Activated naive CD8-positive, alpha-beta T cell treated with anti-CD3 and anti-CD28 coated beads, Interleukin-2, amount 50 U/mL, for 24 hours (primary cell): Measurements from ENCODE around the gene RCOR1.

ENCODE experiments used
- ATAC-seq: fragments of 150-1000 bp; cut with Tn5 transposase; one replicate; pipeline ENCODE4 v1.10.0; 2021
- DNase-seq: peaks from one replicate; pipeline ENCODE4 v3.0.0; 2021
- H3K27ac Mint-ChIP-seq: one replicate; pipeline ENCODE4 v1.8.0; 2021; ENCODE audit warnings: mild to moderate bottlenecking, mixed read lengths
- H3K27me3 Mint-ChIP-seq: one replicate; pipeline ENCODE4 v1.8.0; 2021; ENCODE audit warnings: mixed read lengths
- H3K36me3 Mint-ChIP-seq: one replicate; pipeline ENCODE4 v1.8.0; 2021; ENCODE audit warnings: low read depth, mixed read lengths
- H3K4me1 Mint-ChIP-seq: one replicate; pipeline ENCODE4 v1.8.0; 2021; ENCODE audit warnings: mixed read lengths
- H3K4me3 Mint-ChIP-seq: one replicate; pipeline ENCODE4 v1.8.0; 2021; ENCODE audit warnings: mild to moderate bottlenecking, moderate library complexity, mixed read lengths
- H3K9me3 Mint-ChIP-seq: one replicate; pipeline ENCODE4 v1.8.0; 2021; ENCODE audit warnings: mixed read lengths

The RCOR1 gene

DNA sequence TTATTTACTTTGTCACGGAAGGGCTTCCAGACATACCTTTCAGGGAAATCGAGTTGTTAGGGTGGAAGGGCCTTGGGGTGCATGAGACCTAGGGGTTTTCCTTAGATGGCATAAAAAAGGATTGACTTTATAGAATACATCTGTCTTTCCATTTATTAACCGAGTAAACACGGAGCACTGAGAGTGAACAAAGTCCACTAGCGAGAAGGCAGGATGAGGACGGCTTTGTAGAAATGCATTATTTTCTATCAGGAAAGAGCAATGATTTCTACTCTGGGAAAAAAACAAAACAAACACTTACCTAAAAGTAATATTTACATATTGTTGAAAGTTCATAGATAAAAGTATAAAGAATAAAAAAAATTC lies 91.8 kb downstream of the RCOR1 start:
- Mint-ChIP-seq H3K4me1 (peaks cover 12% of the 10 kb centered on the region), H3K27ac (no peak overlapping the region), H3K27me3 (no peaks in the 10 kb centered on the region), H3K36me3 (peaks cover 9% of the 10 kb centered on the region), H3K9me3 (no peaks in the 10 kb centered on the region), H3K4me3 (no peak overlapping the region)
- no peak for DNase-seq
- ATAC-seq: no peak

DNA sequence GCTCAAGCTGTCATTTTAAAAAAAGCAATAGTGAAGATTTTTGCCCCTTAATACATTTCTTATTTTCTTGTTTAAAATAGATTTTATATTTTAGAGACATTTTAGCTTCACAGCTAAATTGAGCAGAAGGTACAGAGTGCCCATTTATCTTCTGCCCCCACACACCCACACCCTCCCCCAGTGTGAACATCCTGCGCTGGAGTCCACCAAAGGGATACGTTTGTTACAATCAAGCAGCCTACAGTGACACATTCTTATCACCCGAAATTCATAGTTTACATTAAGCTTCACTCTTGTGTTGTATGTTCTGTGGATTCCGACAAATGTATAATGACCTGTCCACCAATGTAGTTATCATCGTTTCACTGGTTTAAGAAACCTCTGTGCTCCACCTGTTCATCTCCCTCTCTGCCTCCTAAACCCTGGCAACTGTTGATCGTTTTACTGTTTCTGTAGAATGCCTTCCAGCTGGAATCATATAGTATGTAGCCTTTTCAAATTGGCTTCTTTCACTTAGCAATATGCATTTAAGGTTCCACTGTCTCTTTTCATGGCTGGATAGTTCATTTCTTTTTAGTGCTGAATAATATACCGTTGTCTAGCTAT lies 93.8 kb downstream of the RCOR1 start:
- peaks cover 9% of the 10 kb centered on the region for H3K36me3 Mint-ChIP-seq
- H3K27me3 Mint-ChIP-seq: no peaks in the 10 kb centered on the region
- no peak overlapping the region for H3K4me3 Mint-ChIP-seq
- no peaks in the 10 kb centered on the region for H3K9me3 Mint-ChIP-seq
- DNase-seq (no peak), ATAC-seq (no peak)
- no peak overlapping the region for H3K27ac Mint-ChIP-seq
- peaks cover 12% of the 10 kb centered on the region for H3K4me1 Mint-ChIP-seq

DNA sequence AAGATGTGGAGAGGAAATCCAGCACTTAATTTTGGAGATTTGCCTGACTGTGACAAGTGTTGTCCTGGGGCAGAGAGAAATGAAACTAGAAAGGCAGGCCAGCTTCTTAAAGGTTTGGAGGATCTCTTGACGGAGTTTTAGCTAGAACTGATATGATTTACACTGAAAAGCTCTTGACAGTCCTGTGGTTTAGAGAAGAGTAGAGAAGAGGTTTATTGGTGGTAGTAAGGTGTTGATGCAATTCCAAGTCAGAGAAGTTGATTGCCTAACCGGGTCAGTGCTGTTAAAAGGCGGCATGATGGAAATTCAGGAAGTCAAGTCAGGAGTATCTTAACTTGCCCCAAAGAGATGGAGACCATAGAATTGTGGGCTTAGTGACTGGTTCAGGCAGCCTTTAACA lies 95.8 kb downstream of the RCOR1 start:
- Mint-ChIP-seq H3K4me1 (peaks cover 12% of the 10 kb centered on the region), H3K27ac (no peak overlapping the region)

DNA sequence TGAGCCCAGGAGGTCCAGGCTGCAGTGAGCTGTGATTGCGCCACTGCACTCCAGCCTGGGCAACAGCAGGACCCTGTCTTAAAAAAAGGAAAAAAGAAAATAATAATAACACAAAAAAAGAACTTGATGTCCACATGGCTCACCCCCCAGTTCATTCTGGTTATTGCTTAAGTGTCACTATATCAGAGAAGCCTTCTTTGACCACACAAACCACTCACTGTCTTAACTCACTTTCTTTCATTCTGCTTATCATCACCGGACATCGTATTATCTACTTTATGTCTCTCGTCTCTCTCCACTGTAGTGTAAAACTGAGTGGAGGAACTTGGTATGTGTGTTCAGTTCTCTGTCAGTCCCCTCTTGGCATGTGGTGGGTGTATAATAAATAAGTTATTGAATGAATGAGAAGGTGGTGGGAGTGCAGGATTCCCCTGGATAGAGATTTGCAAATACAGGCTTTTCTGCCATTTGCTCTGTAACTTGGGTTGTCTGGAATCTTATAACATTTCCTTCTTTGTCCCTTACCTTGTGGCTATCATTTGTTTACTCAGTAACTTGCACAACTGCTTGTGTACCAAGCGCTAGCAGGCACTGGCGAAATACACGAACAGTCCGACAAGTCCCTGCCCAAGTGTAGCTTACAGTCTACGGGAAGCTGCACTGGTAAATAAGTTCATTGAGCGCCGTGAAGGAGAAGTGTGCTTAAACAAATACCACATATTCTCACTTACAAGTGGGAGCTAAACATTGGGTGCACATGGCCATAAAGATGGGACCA lies 98.2 kb downstream of the RCOR1 start:
- Mint-ChIP-seq H3K4me3 (no peak overlapping the region), H3K27me3 (no peaks in the 10 kb centered on the region), H3K27ac (no peak overlapping the region), H3K9me3 (no peaks in the 10 kb centered on the region), H3K36me3 (no peaks in the 10 kb centered on the region), H3K4me1 (peaks cover 16% of the 10 kb centered on the region)
- ATAC-seq (no peak), DNase-seq (no peak)

More for the DNA sequence above, 95.8 kb downstream of the RCOR1 start:
- Mint-ChIP-seq H3K36me3 (peaks cover 5% of the 10 kb centered on the region), H3K27me3 (no peaks in the 10 kb centered on the region), H3K4me3 (no peak overlapping the region), H3K9me3 (no peaks in the 10 kb centered on the region)
- no peak for ATAC-seq
- DNase-seq: no peak

DNA sequence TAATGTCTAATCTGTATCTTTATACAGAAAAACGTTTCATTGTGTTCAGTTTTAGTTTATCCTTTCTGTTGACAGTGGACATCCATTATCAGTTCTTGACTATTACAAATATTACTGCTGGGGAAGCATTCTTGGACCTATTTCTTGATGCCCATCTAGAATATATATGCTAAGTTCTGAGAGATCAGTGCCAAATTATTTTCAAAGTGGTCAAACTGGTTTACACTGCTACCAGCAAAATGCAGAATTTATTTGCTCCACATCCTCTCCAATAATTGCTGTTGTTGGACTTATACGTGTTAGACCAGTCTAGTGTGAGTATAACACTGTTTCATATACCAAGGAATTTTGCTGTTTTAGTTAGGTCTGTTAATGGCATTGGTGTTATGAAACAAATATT lies 99.3 kb downstream of the RCOR1 start:
- Mint-ChIP-seq H3K9me3 (no peaks in the 10 kb centered on the region), H3K27ac (no peak overlapping the region), H3K36me3 (no peaks in the 10 kb centered on the region), H3K4me3 (no peak overlapping the region), H3K4me1 (peaks cover 24% of the 10 kb centered on the region), H3K27me3 (no peaks in the 10 kb centered on the region)
- DNase-seq: no peak
- no peak for ATAC-seq

DNA sequence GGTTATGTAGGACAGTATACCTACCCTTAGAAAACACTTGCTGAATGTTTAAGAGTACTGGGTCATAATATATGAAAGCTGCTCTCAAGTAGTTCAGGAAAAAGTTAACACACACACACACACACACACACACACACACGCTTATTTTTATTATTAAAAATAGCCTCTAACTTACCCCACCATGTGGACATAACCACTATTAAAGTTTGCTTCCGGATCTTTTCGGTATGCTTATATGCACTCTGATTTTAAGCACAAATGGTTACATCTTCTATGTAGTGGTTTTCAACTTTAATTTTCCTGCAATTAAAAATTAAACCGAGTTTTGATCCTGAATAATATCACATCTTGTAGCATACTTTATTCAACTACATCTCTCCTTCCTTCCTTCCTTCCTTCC lies 99.9 kb downstream of the RCOR1 start:
- no peaks in the 10 kb centered on the region for H3K9me3 Mint-ChIP-seq
- no peaks in the 10 kb centered on the region for H3K36me3 Mint-ChIP-seq
- H3K27me3 Mint-ChIP-seq: no peaks in the 10 kb centered on the region
- no peak for ATAC-seq
- H3K4me3 Mint-ChIP-seq: no peak overlapping the region
- no peak overlapping the region for H3K27ac Mint-ChIP-seq
- peaks cover 24% of the 10 kb centered on the region for H3K4me1 Mint-ChIP-seq
- DNase-seq: no peak

DNA sequence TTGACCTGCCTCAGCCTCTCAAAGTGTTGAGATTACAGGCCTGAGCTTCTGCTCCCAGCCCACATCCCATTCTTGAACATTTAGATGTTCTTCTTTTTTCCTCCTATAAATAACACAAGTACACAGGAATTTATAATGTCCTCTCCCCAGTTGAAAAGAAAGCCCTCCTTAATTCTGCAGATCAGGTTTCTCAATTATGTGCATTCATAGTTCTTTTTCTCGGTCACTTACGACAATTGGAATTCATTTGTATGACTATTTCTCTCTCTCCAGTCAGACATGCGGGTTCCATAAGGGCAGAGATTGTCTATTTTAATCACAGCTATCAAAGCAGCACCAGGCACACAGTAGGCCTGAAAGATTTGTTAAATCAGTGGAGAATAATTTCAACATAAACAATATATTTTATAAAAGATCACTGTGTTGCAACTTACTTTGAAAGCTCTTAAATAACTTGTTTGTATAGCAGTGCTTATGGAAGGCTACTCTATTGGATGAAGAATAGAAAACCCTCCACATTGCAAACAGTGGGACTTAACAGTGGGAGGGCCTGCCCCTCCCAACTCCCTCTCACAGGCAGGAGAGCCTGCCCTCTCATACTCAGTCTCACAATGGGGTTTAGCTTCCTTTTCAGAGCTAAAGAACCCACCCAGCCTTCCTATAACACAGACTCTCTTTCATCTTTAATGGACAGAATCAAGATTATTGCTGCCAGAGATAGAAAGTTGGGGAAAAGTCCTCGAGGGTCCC lies 100.7 kb downstream of the RCOR1 start:
- Mint-ChIP-seq H3K4me3 (no peak overlapping the region), H3K9me3 (no peaks in the 10 kb centered on the region), H3K36me3 (no peaks in the 10 kb centered on the region), H3K27ac (no peak overlapping the region), H3K4me1 (peaks cover 21% of the 10 kb centered on the region), H3K27me3 (no peaks in the 10 kb centered on the region)
- DNase-seq: no peak
- ATAC-seq: no peak

DNA sequence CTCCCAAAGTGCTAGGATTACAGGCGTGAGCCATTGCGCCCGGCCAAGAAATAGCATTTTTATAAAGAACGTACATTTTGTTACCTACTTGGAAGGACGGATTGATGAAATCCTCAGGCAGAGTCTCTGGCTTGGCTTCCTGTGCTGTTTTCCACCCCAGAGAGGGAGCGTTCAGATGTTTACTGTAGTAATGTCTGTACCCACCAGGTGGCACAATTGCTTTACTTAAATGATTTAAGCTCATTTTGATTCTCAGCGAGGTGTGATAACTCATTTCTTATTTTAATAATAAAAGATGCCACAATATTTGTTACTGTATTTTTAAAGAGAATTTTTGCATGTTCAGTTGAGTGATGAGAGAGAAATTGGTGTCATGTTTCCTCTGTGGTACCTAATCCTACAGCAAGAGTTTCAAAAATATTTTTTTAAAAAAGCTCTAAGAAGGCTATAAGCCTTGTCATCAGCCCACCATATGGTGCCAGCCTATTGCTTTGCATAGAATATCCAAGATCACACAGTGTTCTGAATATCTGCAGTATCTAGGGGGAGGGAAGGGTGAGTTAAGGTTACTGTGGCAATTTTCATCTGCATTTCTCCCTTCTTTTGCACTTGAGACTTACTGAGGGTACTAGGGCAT lies 102.2 kb downstream of the RCOR1 start:
- H3K4me3 Mint-ChIP-seq: no peak overlapping the region
- DNase-seq: peak; percentile 57
- H3K4me1 Mint-ChIP-seq: peaks cover 21% of the 10 kb centered on the region
- peak; percentile 54 for ATAC-seq
- H3K36me3 Mint-ChIP-seq: no peaks in the 10 kb centered on the region
- H3K27ac Mint-ChIP-seq: no peak overlapping the region
- no peaks in the 10 kb centered on the region for H3K9me3 Mint-ChIP-seq
- no peaks in the 10 kb centered on the region for H3K27me3 Mint-ChIP-seq

DNA sequence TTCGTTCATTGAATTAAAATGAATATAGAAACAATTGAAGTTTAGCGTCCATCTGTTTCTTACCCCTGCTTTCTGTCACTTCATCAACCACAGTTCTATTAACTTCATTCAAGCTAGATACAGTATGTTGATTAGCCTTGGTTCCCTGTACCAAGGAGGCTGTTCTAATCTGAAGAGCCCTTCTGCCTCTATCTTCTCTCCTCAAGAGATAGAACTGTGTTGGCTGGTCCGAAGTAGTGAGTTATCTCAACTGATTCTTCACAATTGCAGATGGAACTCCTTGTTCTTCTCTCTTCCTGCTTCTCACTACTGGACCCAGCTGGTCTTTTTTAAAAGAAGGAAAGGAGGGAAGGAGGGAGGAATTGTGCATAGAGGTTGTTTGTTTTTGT lies 102.7 kb downstream of the RCOR1 start:
- no peak for DNase-seq
- peaks cover 24% of the 10 kb centered on the region for H3K4me1 Mint-ChIP-seq
- no peak overlapping the region for H3K4me3 Mint-ChIP-seq
- no peak overlapping the region for H3K27ac Mint-ChIP-seq
- H3K9me3 Mint-ChIP-seq: no peaks in the 10 kb centered on the region
- no peak for ATAC-seq
- no peaks in the 10 kb centered on the region for H3K36me3 Mint-ChIP-seq
- no peaks in the 10 kb centered on the region for H3K27me3 Mint-ChIP-seq

DNA sequence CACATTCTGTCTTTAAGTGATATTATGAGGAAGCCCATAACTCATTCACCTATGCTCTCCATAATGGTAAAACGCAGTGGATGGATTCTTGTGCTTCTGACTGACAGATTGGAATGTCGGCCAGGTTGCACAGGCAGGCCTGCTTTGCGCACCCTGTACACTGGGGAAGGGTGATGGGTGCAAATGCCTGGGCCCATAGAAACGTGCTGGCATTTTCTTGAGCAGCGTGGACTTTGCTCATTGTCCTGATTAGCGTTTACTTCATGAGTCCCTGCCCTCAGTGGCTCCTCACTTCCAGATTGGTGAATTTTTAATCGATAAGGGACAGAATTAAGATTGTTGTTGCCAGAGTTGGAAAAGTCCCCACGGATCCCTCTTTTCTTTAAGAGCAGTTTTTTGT lies 103.9 kb downstream of the RCOR1 start:
- no peaks in the 10 kb centered on the region for H3K9me3 Mint-ChIP-seq
- ATAC-seq: no peak

DNA sequence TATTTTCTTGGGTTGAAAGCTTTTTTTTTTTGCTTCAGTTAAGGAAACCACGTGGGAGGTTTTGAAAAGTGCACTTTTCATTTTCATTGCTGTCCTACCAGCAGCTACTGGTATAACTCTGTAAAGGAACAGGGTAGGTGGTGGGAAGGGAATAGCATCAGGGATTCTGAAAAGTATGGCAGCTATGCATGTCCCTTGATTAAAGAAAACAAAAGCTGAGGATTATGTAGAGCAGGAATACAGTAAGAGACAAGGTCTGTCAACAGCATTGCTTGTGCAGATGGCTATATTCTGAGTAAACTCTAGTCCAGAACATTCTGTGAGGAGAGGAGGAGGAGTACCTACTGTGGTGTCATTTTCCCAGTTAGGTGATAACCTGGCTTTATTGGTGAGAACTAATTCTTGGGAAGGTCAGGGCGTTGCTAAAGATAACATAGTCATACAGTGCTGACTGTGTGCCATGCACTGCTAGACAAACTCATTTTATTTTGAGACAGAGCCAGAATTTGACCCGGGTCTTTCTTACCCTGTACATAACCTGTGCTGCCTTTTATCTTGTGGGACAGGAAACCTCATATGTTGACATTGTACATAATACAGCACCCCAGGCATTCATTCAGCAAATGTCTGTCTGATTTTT lies 104.5 kb downstream of the RCOR1 start:
- ATAC-seq (no peak), DNase-seq (no peak)
- H3K36me3 Mint-ChIP-seq: peaks cover 5% of the 10 kb centered on the region
- H3K9me3 Mint-ChIP-seq: no peaks in the 10 kb centered on the region
- peaks cover 24% of the 10 kb centered on the region for H3K4me1 Mint-ChIP-seq
- H3K27me3 Mint-ChIP-seq: no peaks in the 10 kb centered on the region
- H3K4me3 Mint-ChIP-seq: no peak overlapping the region
- H3K27ac Mint-ChIP-seq: peak overlapping the region; percentile 25

More for the DNA sequence above, 103.9 kb downstream of the RCOR1 start:
- H3K4me1 Mint-ChIP-seq: peaks cover 24% of the 10 kb centered on the region
- H3K4me3 Mint-ChIP-seq: no peak overlapping the region
- H3K27me3 Mint-ChIP-seq: no peaks in the 10 kb centered on the region
- no peak overlapping the region for H3K27ac Mint-ChIP-seq
- H3K36me3 Mint-ChIP-seq: peaks cover 3% of the 10 kb centered on the region
- DNase-seq: no peak

DNA sequence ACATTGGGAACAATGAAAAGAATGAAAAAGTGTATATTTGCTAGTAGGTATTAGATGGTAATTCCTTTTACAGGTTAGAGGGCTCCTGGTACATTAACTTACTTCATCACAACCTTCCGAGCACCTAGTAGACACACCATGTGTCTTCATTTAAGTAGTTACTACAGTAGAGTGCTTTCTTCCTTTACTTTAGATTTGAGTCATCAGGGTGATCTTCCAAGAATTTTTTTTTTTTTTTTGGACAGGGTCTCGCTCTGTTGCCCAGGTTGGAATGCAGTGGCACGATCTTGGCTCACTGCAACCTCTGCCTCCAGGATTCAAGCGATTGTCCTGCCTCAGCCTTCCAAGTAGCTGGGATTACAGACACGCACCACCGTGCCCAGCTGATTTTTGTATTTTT lies 105.1 kb downstream of the RCOR1 start:
- ATAC-seq: no peak
- Mint-ChIP-seq H3K36me3 (peaks cover 6% of the 10 kb centered on the region), H3K27ac (no peak overlapping the region), H3K27me3 (no peaks in the 10 kb centered on the region), H3K4me1 (peaks cover 24% of the 10 kb centered on the region), H3K4me3 (no peak overlapping the region), H3K9me3 (no peaks in the 10 kb centered on the region)
- DNase-seq: no peak

DNA sequence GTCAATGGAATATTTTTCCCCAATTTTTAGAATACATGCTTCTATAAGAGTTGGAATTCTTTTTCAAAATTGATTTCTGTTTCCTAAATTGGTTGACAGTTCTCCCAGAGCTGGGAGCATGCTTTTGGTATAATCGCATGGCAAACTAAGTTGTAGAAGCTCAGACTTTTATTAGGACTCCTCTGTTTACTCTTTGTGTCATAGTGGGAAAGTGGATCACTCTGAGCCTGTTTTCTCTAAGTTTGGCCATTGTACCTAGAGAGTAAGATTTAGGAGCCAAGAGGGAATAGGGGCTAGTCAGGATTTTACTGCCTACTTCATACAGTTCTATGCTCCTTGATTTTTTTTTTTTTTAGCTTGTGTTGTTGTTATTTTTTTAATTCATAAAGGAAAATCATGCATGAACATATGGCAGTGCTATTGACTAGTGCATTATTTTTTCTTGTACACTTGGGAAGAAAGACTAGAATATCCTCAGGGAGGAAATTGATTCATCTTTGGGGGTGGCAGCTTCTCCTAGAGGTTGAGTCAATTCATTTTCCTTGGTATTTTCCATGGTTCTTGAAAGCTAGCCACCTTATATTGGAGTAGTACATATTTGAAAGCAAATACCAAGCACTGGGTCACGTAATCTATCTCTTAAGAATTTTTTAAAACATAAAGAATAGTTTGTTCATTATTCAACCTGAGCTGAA lies 107.1 kb downstream of the RCOR1 start:
- Mint-ChIP-seq H3K27ac (no peak overlapping the region), H3K4me3 (no peak overlapping the region), H3K4me1 (peaks cover 22% of the 10 kb centered on the region), H3K9me3 (peaks cover 5% of the 10 kb centered on the region), H3K27me3 (no peaks in the 10 kb centered on the region), H3K36me3 (peaks cover 19% of the 10 kb centered on the region)
- no peak for ATAC-seq
- DNase-seq: no peak

DNA sequence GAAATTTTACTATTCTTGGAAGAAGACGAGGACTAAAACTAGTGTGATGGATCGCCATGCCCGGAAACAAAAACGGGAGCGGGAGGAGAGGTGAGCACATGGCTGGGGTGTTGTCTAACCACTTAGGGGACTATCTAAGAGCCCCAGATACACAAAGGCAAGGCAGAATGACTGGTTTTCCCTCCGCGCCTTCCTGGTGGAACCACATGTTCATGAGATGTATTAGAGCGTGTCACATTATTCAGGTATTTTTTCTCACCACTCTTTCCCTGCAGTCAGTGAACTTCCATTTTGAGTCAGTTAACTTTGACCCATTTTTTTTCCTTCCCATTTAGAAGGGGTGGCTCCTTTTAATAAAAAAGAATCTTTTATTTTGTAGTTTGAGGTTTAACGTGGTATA lies 116.0 kb downstream of the RCOR1 start:
- no peak overlapping the region for H3K27ac Mint-ChIP-seq
- no peaks in the 10 kb centered on the region for H3K9me3 Mint-ChIP-seq
- no peak for DNase-seq
- ATAC-seq: no peak
- H3K27me3 Mint-ChIP-seq: no peaks in the 10 kb centered on the region
- no peaks in the 10 kb centered on the region for H3K4me1 Mint-ChIP-seq
- peaks cover 19% of the 10 kb centered on the region for H3K36me3 Mint-ChIP-seq
- no peak overlapping the region for H3K4me3 Mint-ChIP-seq
